GM18505 (cell line): ENCODE results near the gene AGTPBP1.
A peak's percentile ranks its signal among the peaks of the same experiment; 100 is the strongest.

Experiments used
- ATAC-seq: cut with Tn5 transposase; IDR thresholded peaks from one replicate; pipeline ENCODE4 v1.9.1; 2021; ENCODE audit not compliant: unreplicated experiment
- POLR2A ChIP-seq: IDR thresholded peaks from 4 replicates; pipeline ENCODE4 v1.6.1; 2011; ENCODE audit warnings: borderline replicate concordance; ENCODE audit not compliant: insufficient read depth, insufficient read length; ENCODE audit errors: extremely low read depth

Gene AGTPBP1

DNA sequence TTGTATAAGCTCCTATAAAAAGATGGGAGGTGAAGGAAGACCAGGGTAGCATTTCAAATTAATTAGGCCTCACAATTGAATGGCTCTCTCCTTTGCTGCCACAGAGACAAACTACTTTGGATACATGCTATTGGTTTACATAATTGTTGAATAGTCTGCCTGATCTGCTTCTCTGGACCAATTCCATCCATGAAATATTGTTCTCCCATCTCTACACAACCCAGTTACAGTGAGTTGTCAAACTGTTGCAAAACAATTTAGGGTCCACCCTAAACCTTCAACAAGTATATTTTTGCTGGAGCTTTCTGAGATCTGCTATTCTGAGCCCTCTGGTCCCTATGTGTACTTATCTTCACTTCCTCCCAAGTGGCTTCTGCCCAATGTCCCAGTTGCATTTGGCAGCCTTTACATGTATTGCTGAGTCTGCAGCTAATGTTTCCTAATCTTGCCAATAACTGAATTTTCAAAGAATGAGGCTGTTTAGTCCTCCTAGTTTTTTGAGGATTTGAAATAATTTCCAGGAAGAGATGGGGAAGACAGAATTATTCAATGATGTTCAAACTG is 38.9 kb downstream of the AGTPBP1 start:
- no peak for TF ChIP-seq POLR2A
- ATAC-seq = no peak

DNA sequence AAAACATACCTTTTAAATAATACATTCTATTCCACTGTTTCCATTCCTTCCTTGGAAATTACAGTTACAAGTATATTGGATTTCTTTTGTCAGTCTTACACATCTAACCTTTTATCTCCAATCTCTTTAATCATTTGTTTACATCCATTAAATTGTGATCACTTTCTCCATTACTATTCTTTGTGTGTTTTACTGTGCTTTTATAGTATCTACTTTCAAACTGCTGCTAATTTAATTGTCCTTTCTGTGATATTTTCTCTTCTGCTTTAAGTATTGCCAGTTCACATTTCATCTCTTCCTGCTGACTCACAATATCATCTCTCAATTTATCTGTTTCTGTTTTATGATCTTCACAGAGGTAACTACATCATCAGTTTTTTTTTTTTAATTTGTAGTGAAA is 39.6 kb downstream of the AGTPBP1 start:
- no peak for TF ChIP-seq POLR2A
- ATAC-seq = no peak

DNA sequence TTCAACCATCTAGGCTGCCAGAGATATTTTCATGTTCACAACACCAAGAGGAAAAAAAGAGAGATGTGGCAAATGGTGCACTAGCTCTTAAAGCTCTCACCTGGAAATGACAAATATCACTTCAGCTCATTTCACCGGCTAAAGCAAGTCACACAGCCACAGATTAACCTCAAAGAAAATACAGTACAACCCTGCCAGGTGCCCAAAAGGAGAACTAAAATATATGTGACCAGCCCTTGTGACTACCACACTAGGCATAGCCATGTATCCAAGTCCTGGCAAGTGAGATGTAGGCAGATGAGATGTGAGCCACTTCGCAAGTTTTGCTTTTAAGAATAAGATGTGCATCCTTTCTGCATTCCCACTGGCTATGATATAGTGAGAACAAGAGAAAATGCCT is 41.4 kb downstream of the AGTPBP1 start:
- no peak for TF ChIP-seq POLR2A
- no peak for ATAC-seq

DNA sequence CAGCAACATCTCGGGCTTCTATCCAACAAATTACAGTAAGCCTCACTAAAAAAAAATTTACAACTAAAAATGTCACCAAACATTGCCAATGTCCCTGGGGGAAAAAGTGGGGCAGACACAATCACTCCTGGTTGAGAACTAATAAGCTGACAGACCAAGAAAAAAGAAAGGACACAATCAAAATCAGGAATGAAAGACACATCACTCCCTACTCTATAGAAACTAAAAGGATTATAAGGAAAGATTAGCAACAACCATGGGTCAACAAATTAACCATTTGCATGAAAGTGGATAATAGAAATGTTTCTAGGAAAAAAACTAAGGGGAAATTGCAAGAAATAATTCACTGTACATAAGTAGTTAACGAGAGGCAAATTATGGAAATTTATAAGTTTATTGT is 53.4 kb downstream of the AGTPBP1 start:
- no peak for TF ChIP-seq POLR2A
- ATAC-seq = no peak

DNA sequence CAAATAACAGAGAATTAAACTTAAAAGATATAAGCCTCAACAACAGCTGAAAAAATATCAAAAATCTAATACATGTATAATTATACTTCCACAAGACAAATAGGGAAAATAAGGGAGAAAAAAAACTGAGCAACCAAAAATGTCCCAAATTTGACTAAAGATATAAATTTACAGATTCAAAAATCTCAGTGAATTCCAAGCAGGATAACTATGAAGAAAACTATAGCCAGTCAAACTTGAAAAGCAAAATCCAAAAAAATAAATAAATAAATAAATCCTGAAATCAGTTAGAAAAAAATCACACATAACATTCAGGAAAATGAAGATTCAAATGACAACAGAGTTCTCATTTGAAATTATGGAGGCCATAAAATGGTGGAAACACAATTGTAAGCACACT is 56.7 kb downstream of the AGTPBP1 start:
- no peak for ATAC-seq
- TF ChIP-seq POLR2A = no peak

DNA sequence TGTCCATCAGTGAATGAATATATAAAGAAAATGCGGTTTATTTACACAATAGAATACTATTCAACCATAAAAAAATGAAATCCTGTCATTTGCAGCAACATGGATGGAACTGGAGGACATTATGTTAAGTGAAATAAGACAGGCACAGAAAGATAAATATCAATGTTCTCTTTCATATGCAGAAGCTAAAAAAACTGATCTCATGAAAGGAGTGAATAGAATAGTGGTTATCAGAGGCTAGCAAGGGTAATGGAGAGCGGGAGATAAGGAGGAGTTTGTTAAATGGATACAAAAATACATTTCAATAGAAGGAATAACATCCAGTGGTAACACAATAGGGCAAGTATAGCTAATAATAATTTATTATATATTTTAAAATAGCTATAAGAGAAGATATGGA is 65.0 kb downstream of the AGTPBP1 start:
- no peak for TF ChIP-seq POLR2A
- ATAC-seq = no peak

DNA sequence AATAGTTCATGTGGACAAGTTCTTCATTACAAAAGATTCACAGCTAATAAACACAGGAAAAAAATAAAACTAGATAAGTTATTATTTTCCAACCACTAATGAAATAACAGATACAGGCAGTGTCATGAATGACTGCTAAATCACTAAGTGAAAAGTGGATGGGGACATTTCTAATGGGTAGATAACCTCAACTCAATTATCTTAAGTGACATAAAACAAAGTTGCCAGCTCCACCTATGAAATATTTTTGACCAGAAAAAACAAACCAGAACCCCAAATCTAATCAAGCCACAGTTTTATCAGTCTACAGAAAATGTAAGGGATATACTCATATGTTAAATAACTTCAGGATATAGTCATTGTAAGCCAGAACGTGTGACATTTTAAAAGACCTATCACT is 74.4 kb downstream of the AGTPBP1 start:
- no peak for ATAC-seq
- TF ChIP-seq POLR2A = no peak

DNA sequence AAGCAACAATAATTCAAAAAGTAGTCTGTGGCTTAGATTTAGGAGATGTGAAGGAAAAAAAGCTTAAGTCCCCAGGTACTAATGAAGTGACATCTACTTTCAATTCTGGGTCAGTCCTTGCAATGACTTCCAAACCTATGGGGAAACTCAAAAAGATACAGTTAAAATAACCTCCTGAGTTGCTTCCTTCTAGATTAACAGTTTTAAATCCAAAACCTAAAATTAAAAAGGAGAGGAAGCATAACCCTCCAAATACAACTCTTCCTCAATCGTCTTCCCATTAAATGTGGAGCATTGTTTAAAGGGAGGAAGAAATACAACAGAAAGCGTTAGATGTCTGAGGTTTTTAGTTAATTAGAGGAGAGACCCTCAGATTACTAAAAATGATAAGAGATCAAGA is 75.7 kb downstream of the AGTPBP1 start:
- ATAC-seq = no peak
- TF ChIP-seq POLR2A = no peak

DNA sequence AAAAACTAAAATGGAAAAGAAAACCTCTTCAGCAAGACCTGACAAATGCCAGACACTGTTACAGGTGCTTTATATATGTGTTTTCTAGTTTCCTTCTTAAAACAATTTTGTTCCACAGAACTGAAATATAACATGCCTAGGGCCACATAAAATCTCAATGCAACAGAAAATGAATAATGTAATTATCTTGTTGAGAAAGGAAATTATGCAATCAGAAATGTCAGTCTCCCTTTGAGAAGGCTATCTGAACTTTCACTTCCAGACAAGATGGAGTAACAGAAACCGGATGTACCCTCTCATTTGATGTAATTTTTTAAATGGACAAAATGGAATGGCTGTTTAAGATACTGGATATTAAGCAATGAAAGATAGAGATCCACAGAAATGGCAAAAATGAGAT is 79.2 kb downstream of the AGTPBP1 start:
- TF ChIP-seq POLR2A = no peak
- no peak for ATAC-seq

DNA sequence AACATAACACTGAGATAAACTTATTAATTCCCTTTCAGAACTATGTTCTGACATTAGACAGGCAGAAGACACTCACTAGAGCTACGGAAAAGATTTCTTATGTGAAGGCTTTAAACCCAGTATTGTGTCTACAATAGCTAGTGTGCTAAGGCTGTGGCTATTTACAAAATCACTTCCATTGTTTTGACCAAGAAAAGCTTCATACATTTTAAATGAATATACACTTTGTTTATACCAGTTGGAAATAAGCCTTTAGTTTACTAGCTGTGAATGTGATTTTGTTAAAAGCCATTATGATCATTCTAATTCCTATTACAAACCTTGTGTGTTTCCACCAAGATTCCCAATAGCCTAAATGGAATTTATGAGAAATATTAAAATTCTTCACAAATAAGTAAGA is 83.0 kb downstream of the AGTPBP1 start:
- no peak for TF ChIP-seq POLR2A
- ATAC-seq = no peak

DNA sequence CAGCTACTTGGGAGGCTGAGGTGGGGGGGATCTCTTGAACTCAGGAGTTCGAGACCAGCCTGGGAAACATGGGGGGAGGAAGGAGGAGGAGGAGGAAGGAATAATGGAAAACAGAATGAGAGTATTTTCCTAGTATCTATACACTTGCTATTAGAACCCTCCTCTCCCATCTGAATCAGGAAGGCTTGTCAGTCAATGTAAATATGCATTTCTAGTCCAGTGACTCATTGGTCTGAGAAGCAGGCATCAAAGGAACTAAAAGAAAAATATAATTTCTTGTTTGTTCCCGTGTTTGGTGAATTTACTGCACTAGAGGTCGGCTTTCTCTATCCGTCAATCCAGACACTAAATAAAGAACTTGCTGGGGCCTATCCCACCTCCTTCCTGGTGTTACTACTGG is 88.6 kb downstream of the AGTPBP1 start:
- no peak for TF ChIP-seq POLR2A
- no peak for ATAC-seq

DNA sequence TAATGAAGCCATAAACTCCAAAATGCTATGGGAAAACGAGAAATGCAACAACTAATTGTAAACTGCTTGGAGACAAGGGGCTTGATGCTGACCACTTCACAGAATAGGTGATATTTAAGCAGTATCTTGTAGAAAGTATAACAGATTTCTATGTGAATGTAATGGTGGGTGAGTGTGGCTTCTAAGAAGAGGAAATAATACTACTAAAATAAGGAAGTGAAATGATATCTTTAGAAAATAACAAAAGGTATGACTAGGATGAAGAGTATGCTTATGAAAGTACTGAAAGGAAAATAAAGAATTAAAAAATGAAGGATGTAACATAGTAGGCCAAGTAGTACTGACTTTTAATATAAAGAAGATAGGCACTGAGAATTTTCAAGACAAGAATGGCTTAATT is 94.2 kb downstream of the AGTPBP1 start:
- TF ChIP-seq POLR2A = no peak
- peak; percentile 83 for ATAC-seq

DNA sequence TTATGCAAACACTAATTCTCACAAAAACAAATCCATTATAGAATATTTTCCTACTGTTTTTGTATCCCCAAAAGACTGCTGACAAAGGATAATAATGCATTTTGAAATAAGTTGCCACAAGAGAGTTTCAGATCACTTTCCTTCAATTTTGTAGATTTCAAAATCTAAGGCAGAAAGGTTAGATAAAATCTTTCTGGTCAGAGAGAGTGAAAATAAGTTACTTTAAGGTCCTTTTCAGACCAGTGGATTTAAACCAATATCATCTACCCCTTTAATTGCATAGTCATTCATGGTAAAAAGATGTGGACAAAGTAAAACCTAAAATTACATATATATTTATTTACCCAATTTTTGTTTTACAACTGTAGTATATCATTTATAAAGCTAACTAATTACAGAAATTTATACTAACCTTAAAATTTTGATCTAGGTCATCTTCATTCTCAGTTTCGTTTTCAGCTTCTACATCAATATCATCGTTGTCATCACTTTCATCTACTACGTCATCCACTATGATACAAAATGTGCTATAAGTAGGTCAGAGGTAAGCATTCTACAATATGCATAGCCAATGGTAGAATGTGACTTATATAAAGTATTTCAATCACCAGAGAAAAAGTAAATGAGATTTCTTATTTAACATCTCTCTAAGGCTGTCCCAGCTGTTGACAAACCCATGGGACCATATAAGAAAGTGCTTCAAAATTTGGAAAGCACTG is 95.7 kb downstream of the AGTPBP1 start:
- TF ChIP-seq POLR2A = no peak

DNA sequence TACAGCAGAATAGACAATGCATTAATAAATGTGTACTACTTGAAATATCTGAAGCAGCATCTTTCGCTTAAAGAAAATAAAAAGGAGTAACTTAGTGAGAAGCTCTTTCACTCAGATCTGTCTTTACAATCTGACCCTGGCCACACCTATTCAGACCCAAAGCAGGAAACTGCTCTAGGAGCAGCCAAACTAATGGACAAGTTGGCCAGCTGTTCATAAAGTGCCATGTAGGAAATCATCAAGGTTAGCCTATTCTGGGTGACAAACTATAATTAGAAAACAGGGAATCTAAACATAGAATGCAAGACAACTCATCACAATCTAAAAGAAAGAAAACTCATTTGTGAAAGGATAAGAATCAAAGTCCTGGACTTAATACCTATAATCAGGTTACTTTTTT is 101.3 kb downstream of the AGTPBP1 start:
- TF ChIP-seq POLR2A = no peak
- ATAC-seq = no peak

More for the DNA sequence above, 95.7 kb downstream of the AGTPBP1 start:
- no peak for ATAC-seq

DNA sequence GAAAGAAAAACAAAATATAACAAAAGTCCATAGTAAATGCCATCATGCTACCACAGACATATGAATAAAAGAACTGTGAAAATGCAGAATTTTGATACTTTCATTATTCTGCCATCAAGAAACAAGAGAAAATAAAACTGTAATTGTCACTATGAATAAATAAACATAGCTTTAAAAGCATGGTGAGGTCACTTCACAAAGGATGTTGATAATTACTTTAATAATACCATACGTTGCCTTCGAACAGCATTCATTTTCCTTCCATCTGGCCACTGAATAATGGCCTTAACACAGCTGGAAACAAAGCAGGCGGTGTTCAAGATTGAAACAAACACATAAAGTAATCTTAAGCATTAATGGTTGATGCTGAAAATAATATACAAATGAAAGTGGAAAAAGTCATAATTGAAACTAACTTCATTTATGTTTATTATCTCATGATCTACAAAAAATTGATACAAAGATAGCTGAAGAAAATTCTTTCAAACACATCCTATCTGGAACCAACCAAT is 102.0 kb downstream of the AGTPBP1 start:
- ATAC-seq = no peak
- no peak for TF ChIP-seq POLR2A

DNA sequence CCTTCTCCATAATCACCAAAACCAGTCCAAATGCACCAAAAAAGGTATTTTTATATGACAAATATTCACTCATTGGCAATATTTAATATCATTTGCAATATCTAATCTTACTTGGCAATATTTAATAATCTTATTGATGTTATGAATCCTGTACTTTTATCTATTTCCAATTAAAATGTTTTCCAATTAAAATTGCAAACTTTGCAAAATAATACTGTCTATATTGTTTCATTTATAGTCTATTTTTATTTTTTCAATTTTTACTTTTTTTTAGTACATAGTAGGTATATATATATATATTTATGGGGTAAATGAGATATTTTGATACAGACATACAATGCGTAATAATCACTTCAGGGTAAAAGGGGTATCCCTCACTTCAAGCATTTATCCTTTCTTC is 109.9 kb downstream of the AGTPBP1 start:
- TF ChIP-seq POLR2A = no peak
- ATAC-seq = no peak

DNA sequence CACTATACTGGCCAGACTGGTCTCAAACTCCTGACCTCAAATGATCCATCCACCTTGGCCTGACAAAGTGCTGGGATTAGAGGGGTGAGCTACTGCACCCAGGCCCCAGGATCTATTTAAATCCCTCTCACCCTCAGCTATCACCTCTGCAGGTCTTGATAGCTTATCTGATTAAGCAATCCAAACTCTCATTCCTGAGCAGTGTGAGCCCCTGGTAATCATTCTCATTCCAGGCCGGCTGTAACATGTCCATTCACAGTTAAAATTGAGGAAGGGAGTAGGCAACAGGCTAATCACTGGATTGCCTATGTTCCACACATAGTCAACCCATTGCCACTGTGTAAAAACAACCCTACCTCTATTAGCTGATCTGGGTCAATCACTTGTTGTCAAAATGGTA is 111.1 kb downstream of the AGTPBP1 start:
- no peak for ATAC-seq
- TF ChIP-seq POLR2A = no peak
